Ovary (tissue), 9 donors: ENCODE results near the gene EPM2A. TPM values are rescaled to one million over a fixed set of nuclear protein-coding genes. Genes with fewer than 3 reads are reported as not detected.

Source experiments
- DNase-seq, 5 donors: peaks; one replicate each; pipeline ENCODE4 v3.0.0-alpha.2; 2019 to 2020
- H3K27ac ChIP-seq, 2 donors: fragments of 200-600 bp; one replicate each; pipeline versions ENCODE4 v1.5.1 to v1.8.0; 2019 to 2022
- H3K27me3 ChIP-seq: fragments of 200-600 bp; one replicate; pipeline ENCODE4 v1.8.0; 2022
- H3K36me3 ChIP-seq: fragments of 200-600 bp; sonication (generic); one replicate; pipeline ENCODE4 v1.5.1; 2019
- H3K4me1 ChIP-seq: one replicate; pipeline ENCODE4 v1.8.1; 2013; ENCODE audit warnings: mild to moderate bottlenecking, moderate library complexity; ENCODE audit not compliant: insufficient read depth
- H3K4me3 ChIP-seq: fragments of 200-600 bp; sonication (generic); one replicate; pipeline ENCODE4 v1.5.1; 2017
- H3K9me3 ChIP-seq, 2 donors: fragments of 200-600 bp in 1 of 2; sonication (generic) in 1 of 2; one replicate each; pipeline versions ENCODE4 v1.5.1 to v1.8.1; 2013 to 2019; ENCODE audit warnings: mild to moderate bottlenecking in 1 of 2, moderate library complexity in 1 of 2
- EP300 ChIP-seq: sonication (generic); formaldehyde crosslinking; IDR thresholded peaks from one replicate; pipeline ENCODE4 v1.6.1; 2017; ENCODE audit warnings: antibody characterized with exemption
- POLR2A ChIP-seq: fragments of 450-650 bp; IDR thresholded peaks from one replicate; pipeline ENCODE4 v1.6.1; 2017; ENCODE audit warnings: antibody characterized with exemption, mild to moderate bottlenecking, moderate library complexity
- WGBS, 3 donors: extraction: QIAGEN DNeasy Blood & Tissue Kit in 1 of 3; methylation state at CpG; one replicate each; pipeline versions ENCODE4 v1.1.5 to v1.1.7; 2013 to 2017; 5-methylcytosine and 5-hydroxymethylcytosine counted together
- intact Hi-C, 4 donors: fragments of 100-400 bp; cut with DNase I; formaldehyde crosslinking; loops; one replicate each; pipeline versions ENCODE4 v1.11.0 to v1.15.1; 2022 to 2023
- polyA plus RNA-seq, 2 donors: library from polyadenylated mRNA; stranded (reverse); fragments of 200-250 nt in 1 of 2; fragments of 350-450 nt in 1 of 2; fragmentation: Illumina TruSeq in 1 of 2; extraction: RNeasy Lipid Tissue Mini Kit (QIAGEN cat#74804) in 1 of 2; gene quantifications; one replicate each; pipeline ENCODE4 v1.2.3, GENCODE V29; 2013 to 2014
- total RNA-seq, 7 donors: library from RNA; depleted of rRNA in 2 of 7; stranded (reverse); fragments of >200 nt in 2 of 7; fragmentation: NEBNext Ultra II Directional in 3 of 7; extraction: Animal tissue kit (Norgen Biotek cat#: 25700) in 3 of 7; gene quantifications; one replicate each; pipeline versions ENCODE4 v1.1.0 to v1.2.4, GENCODE V29; 2016 to 2023
- TF ChIP-seq, protein P1 (sequence below), 3 donors: fragments of 450-650 bp in 2 of 3; fragments of 200-600 bp in 1 of 3; IDR thresholded peaks; one replicate each; pipeline versions ENCODE4 v1.5.1 to v1.8.0; 2016 to 2022; ENCODE audit warnings: antibody characterized with exemption in 3 of 3, mild to moderate bottlenecking in 1 of 3
- donor health status: DM: no; HTN: no; CAD: no; lungs with moderate emphysema.
- donor health status: DM: no; HTN: no; CAD: no.
- donor health status: Bipolar disorder and iron deficiency.
- donor health status: DM: yes; HTN: yes; CAD: no.
- donor health status: DM: no; HTN: no; CAD: no.
- donor health status: DM: yes; HTN: yes; CAD: no.

The EPM2A gene
- total and polyA plus RNA-seq, 9 donors: 6.0 to 23.9 (median 17.5) TPM

- no peaks in the 10 kb centered on the region for H3K27me3 ChIP-seq
- H3K4me1 ChIP-seq: peaks cover 2% of the 10 kb centered on the region
- H3K36me3 ChIP-seq: no peaks in the 10 kb centered on the region
- DNase-seq: peak; percentile 85 to 92 (median 89)
- peak overlapping the region; percentile 57 for H3K4me3 ChIP-seq
- H3K27ac ChIP-seq: peak overlapping the region; percentile 96 to 99
- intact Hi-C loops: loop anchor here (2.0 to 10.0 kb wide), 5 partner anchors 78 to 1450 kb away; partner anchors contain the start of genes FBXO30 (in 4 of the 4), SHPRH (in 2 of the 4) and UTRN (in 1 of the 4)
- WGBS, 3 donors: 0 to 1% (median 1%) methylated on average over 49 to 74 of the region's 74 CpGs
- no peaks in the 10 kb centered on the region for H3K9me3 ChIP-seq
- TF ChIP-seq EP300 (peak; percentile 5), POLR2A (peak; percentile 57)
- TF ChIP-seq, protein P1, sequence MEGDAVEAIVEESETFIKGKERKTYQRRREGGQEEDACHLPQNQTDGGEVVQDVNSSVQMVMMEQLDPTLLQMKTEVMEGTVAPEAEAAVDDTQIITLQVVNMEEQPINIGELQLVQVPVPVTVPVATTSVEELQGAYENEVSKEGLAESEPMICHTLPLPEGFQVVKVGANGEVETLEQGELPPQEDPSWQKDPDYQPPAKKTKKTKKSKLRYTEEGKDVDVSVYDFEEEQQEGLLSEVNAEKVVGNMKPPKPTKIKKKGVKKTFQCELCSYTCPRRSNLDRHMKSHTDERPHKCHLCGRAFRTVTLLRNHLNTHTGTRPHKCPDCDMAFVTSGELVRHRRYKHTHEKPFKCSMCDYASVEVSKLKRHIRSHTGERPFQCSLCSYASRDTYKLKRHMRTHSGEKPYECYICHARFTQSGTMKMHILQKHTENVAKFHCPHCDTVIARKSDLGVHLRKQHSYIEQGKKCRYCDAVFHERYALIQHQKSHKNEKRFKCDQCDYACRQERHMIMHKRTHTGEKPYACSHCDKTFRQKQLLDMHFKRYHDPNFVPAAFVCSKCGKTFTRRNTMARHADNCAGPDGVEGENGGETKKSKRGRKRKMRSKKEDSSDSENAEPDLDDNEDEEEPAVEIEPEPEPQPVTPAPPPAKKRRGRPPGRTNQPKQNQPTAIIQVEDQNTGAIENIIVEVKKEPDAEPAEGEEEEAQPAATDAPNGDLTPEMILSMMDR (IDR thresholded peaks at IDR 0.05): no peak
Measured at GRCh38 chr6:145734486-145735355, 599 bp downstream of the EPM2A start.

DNA sequence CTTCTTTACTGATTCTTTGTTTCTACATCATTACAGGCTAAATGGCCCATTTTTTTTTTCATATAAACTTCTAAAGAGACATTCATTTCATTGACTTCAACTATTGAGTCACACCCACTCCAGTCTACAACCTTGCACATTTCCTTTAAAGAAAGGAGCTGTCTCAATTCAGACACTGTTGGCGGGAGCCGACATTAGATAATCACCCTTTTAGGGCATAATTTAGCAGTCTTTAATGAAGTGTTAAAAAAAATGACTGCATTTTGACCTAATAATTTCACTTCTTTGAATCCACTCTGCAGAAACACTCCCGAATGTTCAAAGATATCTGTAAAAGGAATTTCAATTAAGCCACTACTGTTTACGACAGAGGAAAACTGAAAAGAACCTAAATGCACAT lies 1.5 kb downstream of the EPM2A start:
- intact Hi-C loops: loop anchor here in 3 of 4 donors (2.0 to 10.0 kb wide), 4 partner anchors 81 to 1449 kb away; partner anchors contain the start of genes FBXO30 (in 3 of the 3), SHPRH (in 2 of the 3) and UTRN (in 1 of the 3)
- WGBS, 3 donors: 49 to 55% (median 51%) methylated on average over 4 of the region's 4 CpGs
- Histone ChIP-seq H3K4me1 (peaks cover 2% of the 10 kb centered on the region), H3K9me3 (peaks cover 0 to 2% of the 10 kb centered on the region in 2 donors), H3K4me3 (no peak overlapping the region), H3K27me3 (no peaks in the 10 kb centered on the region), H3K36me3 (no peaks in the 10 kb centered on the region), H3K27ac (peak overlapping the region in 1 of 2 donors; percentile 99)
- TF ChIP-seq, protein P1 (IDR thresholded peaks at IDR 0.05): no peak
- TF ChIP-seq POLR2A (no peak), EP300 (no peak)
- DNase-seq: no peak

DNA sequence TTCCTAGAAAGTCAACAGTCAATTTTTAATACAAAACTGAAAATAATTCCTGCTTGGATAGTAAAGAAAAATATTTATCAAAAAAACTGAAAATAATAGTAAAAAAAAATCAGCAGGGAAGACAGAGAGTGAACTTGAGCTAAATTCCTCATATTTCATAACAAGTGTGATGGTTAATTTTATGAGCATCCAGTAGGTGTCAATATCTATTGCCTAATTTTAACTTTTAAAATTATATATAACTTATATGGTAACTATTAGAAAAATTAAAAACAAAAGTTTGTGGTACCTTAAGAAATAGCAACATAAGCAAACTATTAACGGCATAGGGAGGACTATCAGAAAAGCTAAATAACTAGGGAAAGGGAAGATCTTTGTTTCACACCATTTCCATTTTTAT lies 2.1 kb downstream of the EPM2A start:
- intact Hi-C loops: loop anchor here in 2 of 4 donors (10.0 kb wide), 3 partner anchors 82 to 1448 kb away; partner anchors contain the start of genes FBXO30 (in 2 of the 2), SHPRH (in 2 of the 2) and UTRN (in 1 of the 2)
- Histone ChIP-seq H3K27ac (peak overlapping the region in 1 of 2 donors; percentile 27), H3K27me3 (no peaks in the 10 kb centered on the region), H3K4me3 (no peak overlapping the region), H3K9me3 (peaks cover 0 to 4% of the 10 kb centered on the region in 2 donors), H3K36me3 (no peaks in the 10 kb centered on the region), H3K4me1 (peaks cover 2% of the 10 kb centered on the region)
- 30 to 81% (median 47%) methylated on average over 1 of the region's 1 CpG for WGBS, 3 donors
- DNase-seq: no peak
- TF ChIP-seq, protein P1 (IDR thresholded peaks at IDR 0.05): no peak
- no peak for TF ChIP-seq EP300
- TF ChIP-seq POLR2A: no peak

GRCh38 chr6:145731447-145731846 lies 3.9 kb downstream of the EPM2A start:
- intact Hi-C loops: loop anchor here in 2 of 4 donors (10.0 kb wide), 3 partner anchors 83 to 1447 kb away; partner anchors contain the start of genes FBXO30 (in 2 of the 2), SHPRH (in 2 of the 2) and UTRN (in 1 of the 2)
- H3K36me3 ChIP-seq: no peaks in the 10 kb centered on the region
- H3K4me1 ChIP-seq: no peaks in the 10 kb centered on the region
- TF ChIP-seq, protein P1 (IDR thresholded peaks at IDR 0.05): no peak
- TF ChIP-seq POLR2A: no peak
- no peak for TF ChIP-seq EP300
- peaks cover 0 to 4% of the 10 kb centered on the region in 2 donors for H3K9me3 ChIP-seq
- 67 to 76% (median 68%) methylated on average over 1 of the region's 1 CpG for WGBS, 3 donors
- H3K4me3 ChIP-seq: no peak overlapping the region
- no peak for DNase-seq
- H3K27ac ChIP-seq: no peak overlapping the region
- no peaks in the 10 kb centered on the region for H3K27me3 ChIP-seq
